HepG2 (cell line): ENCODE results near the gene GAN. TPM values are rescaled to one million over a fixed set of nuclear protein-coding genes. Genes with fewer than 3 reads are reported as not detected.

ENCODE experiments used
- ATAC-seq: fragments of 200-7000 bp; cut with Tn5 transposase; 3 replicates; pipeline ENCODE4 v1.9.1; 2020; ENCODE audit warnings: mild to moderate bottlenecking, moderate library complexity
- BruUV-seq: library from RNA; stranded (reverse); fragments of 400-500 nt; replicated peaks from 2 replicates; lab custom pipeline; 2021; lab: Mats Ljungman, UMichigan
- CTCF ChIA-PET: fragments of 300-600 bp; formaldehyde crosslinking; extraction: SDS; loops from one replicate; lab custom pipeline; 2021; ENCODE audit warnings: low total read pairs, inconsistent platforms, low intra/inter-chr PET ratio; lab: Yijun Ruan, JAX
- POLR2A ChIA-PET: fragments of 350-600 bp; sonication (Branson Sonifier 250); formaldehyde crosslinking; loops from one replicate; lab custom pipeline; 2020; ENCODE audit warnings: antibody characterized with exemption, inconsistent platforms; lab: Yijun Ruan, JAX
- DNase-seq: peaks from one replicate; pipeline ENCODE4 v3.0.0-alpha.2; 2015; ENCODE audit warnings: low spot score
- FAIRE-seq: peaks from 3 replicates; lab custom pipeline; 2011; peaks lifted over from hg19 to GRCh38; lab: Jason Lieb, UNC
- H2AFZ ChIP-seq: one replicate; pipeline ENCODE4 v1.6.1; 2011; ENCODE audit warnings: low read length, inconsistent platforms
- H3K27ac ChIP-seq: fragments of 300-600 bp; 3 replicates; pipeline ENCODE4 v1.8.0; 2011; ENCODE audit warnings: mixed run types, mild to moderate bottlenecking, mixed read lengths, low read length, inconsistent platforms; ENCODE audit not compliant: insufficient read depth; ENCODE audit errors: extremely low read length
- H3K27me3 ChIP-seq, 2 experiments: fragments of 200-600 bp in 1 of 2; 2 replicates in 1 of 2; 3 replicates in 1 of 2; pipeline versions ENCODE4 v1.6.0 to v1.8.0; 2011; ENCODE audit warnings: low read length in 2 of 2, mild to moderate bottlenecking in 2 of 2, moderate library complexity in 2 of 2, inconsistent platforms in 1 of 2; ENCODE audit not compliant: insufficient read depth in 2 of 2, control insufficient read depth in 1 of 2
- H3K36me3 ChIP-seq, 2 experiments: fragments of 200-600 bp in 1 of 2; replicated peaks in 1 of 2; 2 replicates in 1 of 2; 3 replicates in 1 of 2; pipeline versions ENCODE4 v1.5.1 to v1.8.0; 2011; ENCODE audit warnings: low read length in 2 of 2, inconsistent platforms in 1 of 2; ENCODE audit not compliant: insufficient read depth in 2 of 2, control insufficient read depth in 1 of 2
- H3K4me1 ChIP-seq: 2 replicates; pipeline ENCODE4 v1.5.1; 2012; ENCODE audit warnings: low read length, inconsistent platforms; ENCODE audit not compliant: insufficient read depth
- H3K4me2 ChIP-seq: 2 replicates; pipeline ENCODE4 v1.6.0; 2011; ENCODE audit warnings: low read depth, low read length, inconsistent platforms
- H3K4me3 ChIP-seq, 3 experiments: fragments of 200-600 bp in 1 of 3; sonication (generic), shearing (Covaris generic) in 1 of 3; replicated peaks in 1 of 3; 2 replicates each; pipeline ENCODE4 v1.5.1; 2011 to 2016; ENCODE audit warnings: low read length in 3 of 3, inconsistent platforms in 2 of 3, low read depth in 2 of 3, mild to moderate bottlenecking in 2 of 3, control low read depth in 1 of 3, mixed read lengths in 1 of 3; ENCODE audit not compliant: insufficient read depth in 1 of 3
- H3K79me2 ChIP-seq: one replicate; pipeline ENCODE4 v1.6.1; 2011; ENCODE audit warnings: low read length, inconsistent platforms; ENCODE audit not compliant: insufficient read depth
- H3K9ac ChIP-seq: 2 replicates; pipeline ENCODE4 v1.6.0; 2011; ENCODE audit warnings: mild to moderate bottlenecking, low read depth, low read length, inconsistent platforms; ENCODE audit not compliant: insufficient read depth
- H3K9me3 ChIP-seq: 2 replicates; pipeline ENCODE4 v1.5.1; 2012; ENCODE audit warnings: mild to moderate bottlenecking, low read length
- H4K20me1 ChIP-seq: 2 replicates; pipeline ENCODE4 v1.6.0; 2011; ENCODE audit warnings: inconsistent platforms, mild to moderate bottlenecking, low read length, moderate library complexity; ENCODE audit not compliant: insufficient read depth
- AKNA ChIP-seq: sonication (generic); formaldehyde crosslinking; IDR thresholded peaks from 2 replicates; pipeline ENCODE4 v1.4.0; 2020; ENCODE audit warnings: missing genetic modification reagents, borderline replicate concordance
- HDAC1 ChIP-seq: sonication (generic); formaldehyde crosslinking; IDR thresholded peaks from 2 replicates; pipeline ENCODE4 v1.5.1; 2020; ENCODE audit warnings: mild to moderate bottlenecking, missing genetic modification reagents
- HMGA1 ChIP-seq: sonication (generic); formaldehyde crosslinking; conservative IDR thresholded peaks from 2 replicates; pipeline ENCODE4 v1.4.0; 2020; ENCODE audit warnings: missing genetic modification reagents
- HNRNPK ChIP-seq: fragments of 200-400 bp; formaldehyde crosslinking; IDR thresholded peaks from 2 replicates; pipeline ENCODE4 v1.6.1; 2018; ENCODE audit warnings: low read length, low read depth, moderate library complexity, mild to moderate bottlenecking; ENCODE audit not compliant: poor library complexity, severe bottlenecking
- STAG1 ChIP-seq: sonication (generic); formaldehyde crosslinking; IDR thresholded peaks from 2 replicates; pipeline ENCODE4 v1.4.0; 2020; ENCODE audit warnings: missing genetic modification reagents
- ZNF282 ChIP-seq: fragments of 450-650 bp; IDR thresholded peaks from 2 replicates; pipeline ENCODE4 v1.6.1; 2018; ENCODE audit not compliant: partially characterized antibody
- ZNF331 ChIP-seq: sonication (generic); formaldehyde crosslinking; IDR thresholded peaks from 2 replicates; pipeline ENCODE4 v1.4.0; 2020; ENCODE audit warnings: missing genetic modification reagents
- ZNF691 ChIP-seq: sonication (generic); formaldehyde crosslinking; IDR thresholded peaks from 2 replicates; pipeline ENCODE4 v1.4.0; 2020; ENCODE audit warnings: missing genetic modification reagents, low read depth, mild to moderate bottlenecking, borderline replicate concordance
- WGBS: methylation state at CpG from one replicate; pipeline ENCODE4 v1.1.6; 2017; ENCODE audit warnings: low lambda C conversion rate; 5-methylcytosine and 5-hydroxymethylcytosine counted together
- in situ Hi-C: cut with HindIII; loops from 2 replicates; pipeline ENCODE4 v1.10.0; 2017; ENCODE audit warnings: low pct_unique_long_range_greater_than_20kb; ENCODE audit not compliant: extremely low pct_ligation_motif_present
- intact Hi-C: fragments of 100-400 bp; cut with micrococcal nuclease; formaldehyde crosslinking; loops from one replicate; pipeline ENCODE4 v1.10.0; 2022; ENCODE audit not compliant: unreplicated experiment
- polyA plus RNA-seq, 8 experiments: library from polyadenylated mRNA; depleted of rRNA in 3 of 8; stranded (reverse) in 7 of 8; unstranded in 1 of 8; fragments of >200 nt; fragmentation: Illumina TruSeq in 4 of 8; extraction: Trizol in 4 of 8; gene quantifications; 2 replicates each; pipeline versions ENCODE4 v1.2.1 to v1.2.3, GENCODE V29; 2011 to 2016; ENCODE audit warnings: low read depth in 4 of 8, missing spikeins in 1 of 8, mixed read lengths in 1 of 8; ENCODE audit not compliant: insufficient read depth in 1 of 8
- total RNA-seq, 5 experiments: library from RNA; depleted of rRNA; stranded (reverse); fragments of >200 nt; fragmentation: Illumina TruSeq; extraction: Trizol; gene quantifications; 2 replicates each; pipeline ENCODE4 v1.2.3, GENCODE V29; 2016; ENCODE audit warnings: low read depth in 1 of 5

The GAN gene
- total and polyA plus RNA-seq, 2 of the 13 experiments (the other 11 are each of a cell fraction or from before 2014, with no cell fraction given): 4.3 to 11.0 TPM

GRCh38 chr16:81397879-81398520, 83.2 kb downstream of the GAN start (continued):
- TF ChIP-seq AKNA (CRISPR knock-in tag): no peak
- TF ChIP-seq HDAC1 (CRISPR knock-in tag): no peak

GRCh38 chr16:81399909-81400308, 85.1 kb downstream of the GAN start:
- Histone ChIP-seq H3K4me1 (peaks cover 18% of the 10 kb centered on the region), H3K4me2 (no peak overlapping the region), H2AFZ (no peak overlapping the region), H3K27me3 (peaks cover 2% of the 10 kb centered on the region in 2 experiments; a peak in 1 of 5 replicates), H3K27ac (no peak overlapping the region), H3K9ac (no peak overlapping the region), H3K36me3 (no peaks in the 10 kb centered on the region), H3K9me3 (peaks cover 6% of the 10 kb centered on the region; the same call in 1 of the 2 replicates), H3K79me2 (no peaks in the 10 kb centered on the region), H3K4me3 (no peak overlapping the region), H4K20me1 (no peaks in the 10 kb centered on the region)
- ChIA-PET CTCF (no interaction called here), POLR2A (no interaction called here)
- TF ChIP-seq STAG1 (no peak), ZNF691 (CRISPR knock-in tag) (no peak), HMGA1 (CRISPR knock-in tag) (no peak), HNRNPK (peak; percentile 53), ZNF282 (no peak), ZNF331 (CRISPR knock-in tag) (peak; percentile 100)
- no peak for FAIRE-seq
- no peak for ATAC-seq
- intact Hi-C loops (loop anchor here (5.0 kb wide), 2 partner anchors 137 to 182 kb away; no protein-coding TSS in a partner anchor), in situ Hi-C loops (loop anchor here (5.0 kb wide), 1 partner anchor 322 kb away; no protein-coding TSS in a partner anchor)
- 95% methylated on average over 1 of the region's 1 CpG for WGBS
- BruUV-seq: no TSS peak
- DNase-seq: no peak
